ENCODE results near the gene ZNF44. TPM values are rescaled to one million over a fixed set of nuclear protein-coding genes. Genes with fewer than 3 reads are reported as not detected.
"Not testable (repeated sequence)": the region's sequence is repeated elsewhere in the genome, so short reads cannot be mapped to it uniquely, and the experiment has no call there.

The ZNF44 gene
- 3.6 TPM for polyA plus RNA-seq (2013, experiment 1 of 2)
- 4.2 TPM for polyA plus RNA-seq (2013, experiment 2 of 2)

DNA sequence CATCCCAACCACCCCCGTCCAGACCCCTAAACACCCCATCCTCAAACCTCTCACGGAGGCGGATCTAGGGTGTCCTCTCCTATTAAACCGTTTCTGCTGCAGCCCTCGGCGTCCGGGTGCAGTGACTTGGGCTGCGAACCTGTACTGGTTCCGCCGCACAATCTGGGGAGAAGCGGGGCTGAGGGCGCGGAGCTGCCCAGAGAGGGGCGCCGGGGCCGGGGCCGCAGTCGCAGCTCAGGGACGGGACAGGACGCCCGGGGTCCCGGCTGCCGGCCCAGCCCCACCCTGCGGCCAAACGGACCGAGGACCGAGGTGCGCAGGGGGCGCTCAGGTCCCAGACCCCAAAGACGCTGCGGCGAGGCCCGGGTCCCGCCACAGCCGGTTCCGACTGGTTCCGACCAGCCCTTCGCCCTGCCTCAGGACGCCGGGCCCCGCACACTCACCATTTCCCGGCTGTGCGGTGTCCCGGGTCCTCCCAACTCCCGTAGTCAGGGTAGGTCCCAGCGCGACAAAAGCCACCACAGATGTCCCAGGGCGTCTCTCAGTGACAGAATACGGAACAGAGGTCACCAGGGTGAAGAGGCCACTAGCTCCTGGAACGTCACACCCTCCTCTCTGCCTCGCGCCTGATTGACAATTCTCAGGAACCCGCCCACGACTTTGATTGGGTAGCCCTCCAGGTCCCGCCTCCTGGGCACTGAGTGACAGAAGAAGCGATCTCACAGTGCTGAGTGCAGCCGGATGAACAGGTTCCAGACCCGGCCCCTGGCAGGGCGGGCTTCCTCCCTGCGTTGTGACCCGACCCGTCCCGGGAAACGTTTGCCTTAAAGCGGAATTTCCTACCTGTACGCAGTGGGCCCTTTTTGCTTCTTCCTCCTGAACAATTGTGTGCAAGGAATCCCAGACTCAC, at the start of gene ZNF44:
Gene ZNF44 (minus strand): TSS at position 635 of the 910 bp plus-strand sequence. CDS start 189 bp downstream, at position 446.
- Histone ChIP-seq H3K9me3 (ENCODE audit: insufficient read depth, low read depth, low read length) (no peaks in the 10 kb centered on the region), H3K4me1 (ENCODE audit: insufficient read depth, low read length) (peaks cover 8% of the 10 kb centered on the region), H3K9ac (ENCODE audit: low read depth, low read length) (peak within 1 kb of the TSS; percentile 79), H3K27me3 (ENCODE audit: insufficient read depth, low read length) (no peaks in the 10 kb centered on the region), H3K4me3 (ENCODE audit: low read length) (peak within 1 kb of the TSS; percentile 86), H3K36me3 (ENCODE audit: insufficient read depth, low read length) (peaks cover 4% of the 10 kb centered on the region; the same call in 1 of the 2 replicates), H3K27ac (ENCODE audit: low read depth, low read length) (peak within 1 kb of the TSS; percentile 36; the same call in 1 of the 2 replicates)
- 1% methylated on average over 66 of the region's 66 CpGs for WGBS

DNA sequence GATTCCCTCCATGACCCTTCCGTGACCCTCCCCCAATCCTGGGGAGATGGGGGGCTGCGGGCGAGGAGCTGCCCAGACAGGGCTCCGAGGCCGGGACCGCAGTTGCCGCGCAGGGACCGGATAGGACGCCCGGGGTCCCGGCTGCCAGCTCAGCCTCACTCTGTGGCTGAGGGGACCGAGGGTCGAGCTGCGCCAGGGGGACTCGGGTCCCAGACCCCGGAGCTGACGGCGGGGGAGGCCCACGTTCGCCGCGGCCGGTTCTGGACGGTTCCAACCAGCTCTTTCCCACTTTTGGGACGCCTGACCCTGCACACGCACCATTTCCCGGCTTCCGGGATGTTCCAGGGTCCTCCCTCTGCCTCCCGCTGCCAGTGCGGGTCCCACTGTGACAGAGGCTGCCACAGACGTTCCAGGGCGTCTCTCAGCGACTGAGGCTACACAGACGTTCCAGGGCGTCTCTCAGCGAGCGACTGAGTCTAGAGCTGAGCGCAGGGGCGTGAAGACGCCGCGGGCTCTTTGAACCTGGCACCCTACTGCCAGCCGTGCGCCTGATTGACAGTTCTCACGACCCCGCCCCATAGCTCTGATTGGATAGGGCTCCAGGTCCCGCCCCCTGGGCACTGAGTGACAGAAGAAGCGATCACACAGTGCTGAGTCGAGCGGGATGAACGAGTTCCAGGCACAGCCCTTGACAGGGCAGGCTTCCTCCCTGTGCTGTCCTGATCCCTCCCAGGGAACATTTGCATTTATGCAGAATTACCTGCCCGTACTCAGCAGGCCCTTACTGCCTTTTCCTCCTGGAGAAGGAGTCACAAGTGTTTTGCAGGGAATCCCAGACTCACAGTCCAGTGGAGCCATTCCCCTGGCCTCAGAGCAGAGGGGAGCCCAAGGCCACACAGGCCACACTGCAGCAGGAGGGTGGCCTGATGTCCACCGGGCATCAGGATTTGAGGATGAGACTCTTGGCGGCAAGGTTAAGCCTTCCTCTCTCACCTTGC, 38.8 kb upstream of the ZNF44 start, which contains the start of gene ZNF563:
Gene ZNF563 (minus strand): TSS at position 472 of the 998 bp plus-strand sequence. CDS start 151 bp downstream, at position 321.
- peaks cover 16% of the 10 kb centered on the region for H3K27me3 ChIP-seq (ENCODE audit: insufficient read depth, low read length)
- no peak within 1 kb of the TSS for H3K27ac ChIP-seq (ENCODE audit: low read depth, low read length)
- peaks cover 6% of the 10 kb centered on the region for H3K4me1 ChIP-seq (ENCODE audit: insufficient read depth, low read length)
- H3K9me3 ChIP-seq (ENCODE audit: insufficient read depth, low read depth, low read length) = no peaks in the 10 kb centered on the region
- H3K9ac ChIP-seq (ENCODE audit: low read depth, low read length) = peak within 1 kb of the TSS; percentile 66
- H3K4me3 ChIP-seq (ENCODE audit: low read length) = peak within 1 kb of the TSS; percentile 89
- no peaks in the 10 kb centered on the region for H3K36me3 ChIP-seq (ENCODE audit: insufficient read depth, low read length)
- 6% methylated on average over 55 of the region's 55 CpGs for WGBS

DNA sequence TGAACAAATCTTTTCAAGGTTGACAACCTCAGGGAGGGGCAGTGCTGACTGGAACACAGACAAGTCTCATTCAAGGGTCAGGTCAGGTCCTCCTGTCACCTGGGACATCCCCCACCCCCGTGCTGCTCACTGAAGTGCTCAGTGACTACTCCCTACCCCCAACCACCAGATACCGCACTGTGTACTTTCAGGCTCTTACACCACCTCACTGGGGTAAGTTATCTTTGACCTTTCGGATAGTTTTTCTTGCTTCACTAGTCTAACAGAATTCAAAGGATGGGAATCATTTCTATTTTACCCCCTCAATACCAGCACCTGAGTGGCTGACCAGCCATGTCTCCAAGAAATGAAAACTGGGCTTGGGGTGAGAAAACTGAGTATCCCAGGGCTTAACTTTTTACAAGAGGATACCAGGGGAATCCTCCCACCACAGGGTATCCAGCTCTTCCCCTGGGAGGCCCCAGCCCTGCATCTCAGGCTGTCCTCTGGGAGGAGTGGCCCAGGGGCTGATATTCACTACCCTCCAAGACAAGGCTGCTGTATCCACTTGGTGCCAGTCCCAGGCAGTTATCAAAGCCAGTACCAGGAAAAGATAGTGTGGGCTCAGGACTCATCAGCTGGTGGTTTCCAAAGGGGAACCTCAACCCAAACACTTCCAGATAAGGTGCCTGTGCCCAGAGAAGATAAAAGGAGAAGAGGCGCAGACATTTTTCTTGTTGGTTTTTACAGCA, 36.7 kb upstream of the ZNF44 start:
- Histone ChIP-seq H3K4me3 (ENCODE audit: low read length) (no peak overlapping the region), H3K27ac (ENCODE audit: low read depth, low read length) (no peak overlapping the region), H3K9ac (ENCODE audit: low read depth, low read length) (no peak overlapping the region)

DNA sequence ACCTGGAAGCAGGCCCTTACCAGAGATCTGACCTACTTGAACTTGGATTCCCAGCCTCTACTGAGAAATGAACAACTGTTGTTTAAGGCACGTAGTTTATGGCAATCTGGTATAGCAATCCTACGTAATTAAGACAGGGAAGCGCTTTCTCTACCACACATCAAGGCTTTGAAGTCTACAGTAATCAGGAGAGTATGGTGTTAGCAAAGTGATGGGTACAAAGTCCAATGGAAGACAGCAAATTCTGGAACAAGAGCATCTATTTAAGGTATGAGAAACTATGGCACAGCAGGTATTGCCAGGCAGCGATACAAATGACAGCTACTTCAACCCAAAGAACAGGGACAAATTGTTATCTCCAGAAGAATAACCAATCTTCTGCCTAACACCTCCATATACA, 35.7 kb upstream of the ZNF44 start:
- Histone ChIP-seq H3K36me3 (ENCODE audit: insufficient read depth, low read length) (no peaks in the 10 kb centered on the region), H3K27me3 (ENCODE audit: insufficient read depth, low read length) (peaks cover 16% of the 10 kb centered on the region), H3K4me3 (ENCODE audit: low read length) (no peak overlapping the region), H3K4me1 (ENCODE audit: insufficient read depth, low read length) (peaks cover 6% of the 10 kb centered on the region), H3K9ac (ENCODE audit: low read depth, low read length) (no peak overlapping the region), H3K9me3 (ENCODE audit: insufficient read depth, low read depth, low read length) (no peaks in the 10 kb centered on the region), H3K27ac (ENCODE audit: low read depth, low read length) (no peak overlapping the region)
- 95% methylated on average over 4 of the region's 4 CpGs for WGBS

More for the DNA sequence above, 36.7 kb upstream of the ZNF44 start:
- 83% methylated on average over 4 of the region's 4 CpGs for WGBS
- H3K27me3 ChIP-seq (ENCODE audit: insufficient read depth, low read length) = peaks cover 16% of the 10 kb centered on the region
- H3K36me3 ChIP-seq (ENCODE audit: insufficient read depth, low read length) = no peaks in the 10 kb centered on the region
- H3K9me3 ChIP-seq (ENCODE audit: insufficient read depth, low read depth, low read length) = no peaks in the 10 kb centered on the region
- peaks cover 6% of the 10 kb centered on the region for H3K4me1 ChIP-seq (ENCODE audit: insufficient read depth, low read length)

DNA sequence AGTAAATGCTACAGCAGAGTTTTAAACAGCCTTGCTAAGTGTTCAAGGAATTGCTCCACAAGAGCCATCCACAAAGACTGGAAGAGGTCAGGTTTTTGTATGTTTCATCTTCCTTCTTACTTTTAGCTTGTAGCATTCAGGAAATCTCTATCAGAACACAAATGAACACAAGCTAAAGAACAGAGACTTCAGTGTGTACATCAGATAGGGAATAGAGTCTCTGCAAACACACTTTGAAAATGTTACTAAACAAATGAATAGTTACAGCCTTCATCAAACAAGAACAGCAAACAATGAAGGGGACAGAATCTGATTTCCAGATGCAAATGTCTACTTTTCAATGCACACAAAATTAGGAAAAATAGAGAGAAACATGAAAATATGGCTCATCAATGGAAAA, 31.0 kb upstream of the ZNF44 start:
- Histone ChIP-seq H3K27ac (ENCODE audit: low read depth, low read length) (no peak overlapping the region), H3K4me1 (ENCODE audit: insufficient read depth, low read length) (no peaks in the 10 kb centered on the region), H3K4me3 (ENCODE audit: low read length) (no peak overlapping the region)

DNA sequence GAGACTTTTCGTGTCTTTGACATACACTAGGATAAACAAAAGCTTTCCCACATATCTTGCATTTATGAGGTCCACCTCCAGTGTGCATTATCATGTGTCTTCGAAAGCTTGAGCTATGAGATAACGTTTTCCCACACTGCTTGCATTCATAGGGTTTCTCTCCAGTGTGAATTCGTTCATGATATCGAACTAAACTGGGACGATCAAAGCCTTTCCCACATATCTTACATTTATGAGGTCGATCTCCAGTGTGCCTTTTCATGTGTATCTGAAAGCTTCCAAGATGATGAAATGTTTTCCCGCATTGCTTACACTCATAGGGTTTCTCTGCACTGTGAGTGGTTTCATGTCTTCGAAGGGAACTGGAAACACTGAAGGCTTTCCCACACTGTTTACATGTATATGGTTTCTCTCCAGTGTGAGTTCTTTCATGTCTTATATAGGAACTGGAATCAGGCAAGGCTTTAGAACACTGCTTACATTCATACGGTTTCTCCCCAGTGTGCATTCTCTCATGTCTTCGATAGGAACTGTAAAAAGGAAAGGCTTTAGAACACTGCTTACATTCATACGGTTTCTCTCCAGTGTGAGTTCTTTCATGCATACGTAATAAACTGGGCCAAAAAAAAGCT, 24.2 kb upstream of the ZNF44 start:
- Histone ChIP-seq H3K4me1 (ENCODE audit: insufficient read depth, low read length) (no peaks in the 10 kb centered on the region), H3K36me3 (ENCODE audit: insufficient read depth, low read length) (peaks cover 27% of the 10 kb centered on the region), H3K27me3 (ENCODE audit: insufficient read depth, low read length) (no peaks in the 10 kb centered on the region), H3K9me3 (ENCODE audit: insufficient read depth, low read depth, low read length) (peaks cover 64% of the 10 kb centered on the region), H3K9ac (ENCODE audit: low read depth, low read length) (no peak overlapping the region), H3K4me3 (ENCODE audit: low read length) (no peak overlapping the region), H3K27ac (ENCODE audit: low read depth, low read length) (no peak overlapping the region)
- WGBS = 95% methylated on average over 13 of the region's 13 CpGs

More for the DNA sequence above, 31.0 kb upstream of the ZNF44 start:
- Histone ChIP-seq H3K27me3 (ENCODE audit: insufficient read depth, low read length) (no peaks in the 10 kb centered on the region), H3K36me3 (ENCODE audit: insufficient read depth, low read length) (peaks cover 7% of the 10 kb centered on the region; the same call in 1 of the 2 replicates), H3K9ac (ENCODE audit: low read depth, low read length) (no peak overlapping the region), H3K9me3 (ENCODE audit: insufficient read depth, low read depth, low read length) (peaks cover 23% of the 10 kb centered on the region)

DNA sequence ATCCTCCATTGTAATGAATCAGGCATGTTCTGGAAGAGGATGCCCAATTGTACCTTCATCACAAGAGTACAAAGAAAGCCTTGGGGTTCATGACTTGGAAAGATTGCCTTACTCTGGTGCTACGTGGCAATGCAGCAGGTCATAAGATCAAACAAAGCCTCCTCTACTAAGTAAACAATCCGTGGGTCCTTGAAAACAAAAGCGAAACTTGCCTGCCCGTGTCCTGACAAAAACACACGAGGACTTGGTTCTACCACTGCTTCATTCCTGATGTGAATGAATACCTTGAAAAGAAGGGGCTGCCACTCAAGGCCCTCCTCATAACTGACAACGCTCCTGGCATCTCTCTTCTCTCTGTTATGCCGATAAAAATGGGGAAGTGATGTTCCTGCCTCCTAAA, 19.9 kb upstream of the ZNF44 start:
- H3K4me1 ChIP-seq (ENCODE audit: insufficient read depth, low read length) = no peaks in the 10 kb centered on the region
- H3K27me3 ChIP-seq (ENCODE audit: insufficient read depth, low read length) = no peaks in the 10 kb centered on the region
- peaks cover 33% of the 10 kb centered on the region for H3K9me3 ChIP-seq (ENCODE audit: insufficient read depth, low read depth, low read length)
- H3K9ac ChIP-seq (ENCODE audit: low read depth, low read length) = no peak overlapping the region
- H3K4me3 ChIP-seq (ENCODE audit: low read length) = no peak overlapping the region
- peaks cover 11% of the 10 kb centered on the region for H3K36me3 ChIP-seq (ENCODE audit: insufficient read depth, low read length)
- H3K27ac ChIP-seq (ENCODE audit: low read depth, low read length) = no peak overlapping the region
- 87% methylated on average over 7 of the region's 7 CpGs for WGBS

DNA sequence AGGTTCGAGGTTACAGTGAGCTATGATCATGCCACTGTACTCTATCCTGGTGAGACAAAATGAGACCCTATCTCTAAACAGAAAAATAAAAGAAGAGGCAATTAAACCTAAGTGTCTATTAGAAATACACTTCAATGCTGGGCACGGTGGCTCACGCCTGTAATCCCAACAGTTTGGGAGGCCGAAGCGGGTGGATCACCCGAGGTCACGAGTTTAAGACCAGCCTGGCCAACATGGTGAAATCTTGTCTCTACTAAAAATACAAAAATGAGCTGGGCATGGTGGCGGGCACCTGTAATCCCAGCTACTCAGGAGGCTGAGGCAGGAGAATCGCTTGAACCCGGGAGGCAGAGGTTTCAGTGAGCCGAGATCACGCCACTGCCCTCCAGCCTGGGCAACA, 14.2 kb upstream of the ZNF44 start:
- not testable (repeated sequence) for H3K36me3 ChIP-seq (ENCODE audit: insufficient read depth, low read length); H3K9ac ChIP-seq (ENCODE audit: low read depth, low read length); H3K9me3 ChIP-seq (ENCODE audit: insufficient read depth, low read depth, low read length); H3K4me3 ChIP-seq (ENCODE audit: low read length); H3K27ac ChIP-seq (ENCODE audit: low read depth, low read length); H3K4me1 ChIP-seq (ENCODE audit: insufficient read depth, low read length); H3K27me3 ChIP-seq (ENCODE audit: insufficient read depth, low read length)
- WGBS = 94% methylated on average over 12 of the region's 12 CpGs

DNA sequence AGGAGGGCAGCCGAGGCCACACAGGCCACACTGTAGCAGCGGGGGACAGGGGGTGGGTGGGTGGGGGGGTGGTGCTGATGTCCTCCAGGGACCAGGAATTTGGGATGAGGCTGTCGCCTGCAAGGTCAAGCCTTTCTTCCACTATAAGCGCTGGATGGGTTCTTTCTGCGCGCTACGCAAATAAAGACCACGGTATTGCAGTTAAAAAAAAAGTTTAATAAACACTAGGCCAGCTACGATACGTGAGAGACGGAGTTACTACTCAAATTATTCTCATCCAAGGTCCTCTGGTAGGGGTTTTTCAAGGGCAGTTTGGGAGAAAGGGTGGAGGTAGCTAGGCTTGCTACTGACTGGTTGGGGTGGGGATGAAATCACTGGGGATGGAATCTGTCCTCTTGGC, 508 bp upstream of the ZNF44 start:
- H3K27ac ChIP-seq (ENCODE audit: low read depth, low read length) = no peak overlapping the region
- peak overlapping the region; percentile 86 for H3K4me3 ChIP-seq (ENCODE audit: low read length)
- H3K4me1 ChIP-seq (ENCODE audit: insufficient read depth, low read length) = peaks cover 8% of the 10 kb centered on the region
- H3K27me3 ChIP-seq (ENCODE audit: insufficient read depth, low read length) = no peaks in the 10 kb centered on the region
- 74% methylated on average over 9 of the region's 11 CpGs for WGBS
- no peak overlapping the region for H3K9ac ChIP-seq (ENCODE audit: low read depth, low read length)
- no peaks in the 10 kb centered on the region for H3K9me3 ChIP-seq (ENCODE audit: insufficient read depth, low read depth, low read length)
- peaks cover 4% of the 10 kb centered on the region; the same call in 1 of the 2 replicates for H3K36me3 ChIP-seq (ENCODE audit: insufficient read depth, low read length)

DNA sequence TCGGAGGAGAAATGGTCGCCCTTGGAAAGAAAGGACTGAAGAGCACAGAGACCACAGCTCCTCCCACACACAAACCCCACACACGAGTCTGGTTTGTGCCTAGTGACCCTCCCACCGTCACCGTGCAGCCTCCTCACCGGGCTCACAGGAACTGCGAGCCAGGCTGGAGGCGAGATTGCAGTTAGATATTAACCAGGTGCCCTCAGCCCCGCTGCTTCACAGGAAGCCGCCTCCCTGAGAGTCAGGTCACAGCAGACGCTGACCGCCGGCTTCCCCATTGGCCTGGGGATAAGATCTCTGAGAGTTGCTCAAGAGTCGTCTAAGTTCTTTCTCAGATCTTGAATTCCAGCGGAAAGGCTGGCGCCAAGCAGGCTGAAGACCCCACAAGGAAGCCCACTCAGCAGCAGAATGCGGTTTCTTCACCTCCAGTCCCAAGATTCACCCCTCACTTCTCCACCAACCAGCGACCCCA, 870 bp downstream of the ZNF44 start:
- 2% methylated on average over 18 of the region's 18 CpGs for WGBS
- H3K9ac ChIP-seq (ENCODE audit: low read depth, low read length) = peak overlapping the region; percentile 79
- no peaks in the 10 kb centered on the region for H3K27me3 ChIP-seq (ENCODE audit: insufficient read depth, low read length)
- H3K4me3 ChIP-seq (ENCODE audit: low read length) = peak overlapping the region; percentile 86
- H3K36me3 ChIP-seq (ENCODE audit: insufficient read depth, low read length) = peaks cover 4% of the 10 kb centered on the region; the same call in 1 of the 2 replicates
- peaks cover 8% of the 10 kb centered on the region for H3K4me1 ChIP-seq (ENCODE audit: insufficient read depth, low read length)
- peak overlapping the region; percentile 28; the same call in 1 of the 2 replicates for H3K27ac ChIP-seq (ENCODE audit: low read depth, low read length)
- no peaks in the 10 kb centered on the region for H3K9me3 ChIP-seq (ENCODE audit: insufficient read depth, low read depth, low read length)

Data from HUES64 (cell line).